Activated naive CD4-positive, alpha-beta T cell treated with anti-CD3 and anti-CD28 coated beads for 36 hours (primary cell): ENCODE measurements around the gene CRACR2A. TPM values are rescaled to one million over a fixed set of nuclear protein-coding genes. Genes with fewer than 3 reads are reported as not detected.

Experiments used
- CTCF ChIA-PET: fragments of 350-600 bp; sonication (Branson Sonifier 250); formaldehyde crosslinking; loops from one replicate; lab custom pipeline; 2021; ENCODE audit warnings: antibody characterized with exemption; lab: Charles Lee
- DNase-seq: peaks from one replicate; pipeline ENCODE4 v3.0.0-alpha.2; 2020
- H3K27ac Mint-ChIP-seq: one replicate; pipeline ENCODE4 v1.8.0; 2021; ENCODE audit warnings: mild to moderate bottlenecking, mixed read lengths
- H3K27me3 Mint-ChIP-seq: one replicate; pipeline ENCODE4 v1.8.0; 2021; ENCODE audit warnings: low read depth, mixed read lengths
- H3K36me3 Mint-ChIP-seq: one replicate; pipeline ENCODE4 v1.8.0; 2021; ENCODE audit warnings: low read depth, mixed read lengths
- H3K4me1 Mint-ChIP-seq: one replicate; pipeline ENCODE4 v1.8.0; 2021; ENCODE audit warnings: low read depth, mixed read lengths
- H3K4me3 Mint-ChIP-seq: one replicate; pipeline ENCODE4 v1.8.0; 2021; ENCODE audit warnings: mild to moderate bottlenecking, moderate library complexity, mixed read lengths
- H3K9me3 Mint-ChIP-seq: one replicate; pipeline ENCODE4 v1.8.0; 2021; ENCODE audit warnings: mixed read lengths
- intact Hi-C: fragments of 100-400 bp; cut with micrococcal nuclease; formaldehyde crosslinking; loops from one replicate; pipeline ENCODE4 v1.15.1; 2023
- total RNA-seq, 2 experiments: library from RNA; stranded (reverse); gene quantifications; one replicate each; pipeline ENCODE4 v1.2.3, GENCODE V29; 2021

Gene CRACR2A
- total RNA-seq, 2 experiments from 2014 or later: 19.0 to 20.7 TPM

GRCh38 chr12:3630111-3630510 lies 122.8 kb downstream of the CRACR2A start:
- CTCF ChIA-PET: no interaction called here
- DNase-seq: no peak

GRCh38 chr12:3629057-3629830 lies 123.7 kb downstream of the CRACR2A start:
- no peaks in the 10 kb centered on the region for H3K4me1 Mint-ChIP-seq
- CTCF ChIA-PET: interaction anchor here (0.6 kb wide), 1 partner anchor 68 kb away, joined by 3 read pairs; no protein-coding TSS in a partner anchor
- DNase-seq: no peak
- H3K9me3 Mint-ChIP-seq: no peaks in the 10 kb centered on the region
- H3K4me3 Mint-ChIP-seq: no peak overlapping the region
- H3K27me3 Mint-ChIP-seq: no peaks in the 10 kb centered on the region
- H3K27ac Mint-ChIP-seq: no peak overlapping the region
- H3K36me3 Mint-ChIP-seq: peaks cover 20% of the 10 kb centered on the region
- intact Hi-C loops: no loop called here

More at GRCh38 chr12:3630111-3630510, 122.8 kb downstream of the CRACR2A start:
- intact Hi-C loops: no loop called here
- Mint-ChIP-seq H3K27me3 (no peaks in the 10 kb centered on the region), H3K4me1 (no peaks in the 10 kb centered on the region), H3K9me3 (no peaks in the 10 kb centered on the region), H3K4me3 (no peak overlapping the region), H3K27ac (no peak overlapping the region), H3K36me3 (peaks cover 20% of the 10 kb centered on the region)

GRCh38 chr12:3628629-3629028 lies 124.3 kb downstream of the CRACR2A start:
- Mint-ChIP-seq H3K4me3 (no peak overlapping the region), H3K27me3 (no peaks in the 10 kb centered on the region), H3K27ac (no peak overlapping the region), H3K9me3 (no peaks in the 10 kb centered on the region), H3K4me1 (no peaks in the 10 kb centered on the region), H3K36me3 (peaks cover 20% of the 10 kb centered on the region)
- DNase-seq: no peak
- CTCF ChIA-PET: no interaction called here
- intact Hi-C loops: no loop called here

- Mint-ChIP-seq H3K9me3 (no peaks in the 10 kb centered on the region), H3K36me3 (peaks cover 15% of the 10 kb centered on the region), H3K4me3 (no peak overlapping the region), H3K27ac (no peak overlapping the region), H3K27me3 (no peaks in the 10 kb centered on the region), H3K4me1 (no peaks in the 10 kb centered on the region)
- CTCF ChIA-PET: interaction anchor here (1.3 kb wide), 1 partner anchor 327 kb away, joined by 3 read pairs; no protein-coding TSS in a partner anchor
- intact Hi-C loops: no loop called here
- no peak for DNase-seq
These were observed 125.6 kb downstream of the CRACR2A start for GRCh38 chr12:3627336-3627735.

- Mint-ChIP-seq H3K36me3 (peaks cover 17% of the 10 kb centered on the region), H3K4me1 (no peaks in the 10 kb centered on the region), H3K27me3 (no peaks in the 10 kb centered on the region), H3K9me3 (no peaks in the 10 kb centered on the region), H3K4me3 (no peak overlapping the region), H3K27ac (no peak overlapping the region)
- intact Hi-C loops: no loop called here
- no peak for DNase-seq
- CTCF ChIA-PET: no interaction called here
These were observed 128.6 kb downstream of the CRACR2A start for GRCh38 chr12:3624273-3624672.

GRCh38 chr12:3622822-3623690 lies 129.9 kb downstream of the CRACR2A start:
- CTCF ChIA-PET: interaction anchor here (1.5 kb wide), 1 partner anchor 323 kb away, joined by 3 read pairs; no protein-coding TSS in a partner anchor
- intact Hi-C loops: no loop called here
- H3K36me3 Mint-ChIP-seq: peaks cover 16% of the 10 kb centered on the region

GRCh38 chr12:3622021-3622821 lies 130.7 kb downstream of the CRACR2A start:
- CTCF ChIA-PET: interaction anchor here (1.5 kb wide), 1 partner anchor 322 kb away, joined by 3 read pairs; no protein-coding TSS in a partner anchor
- Mint-ChIP-seq H3K27me3 (no peaks in the 10 kb centered on the region), H3K36me3 (peaks cover 15% of the 10 kb centered on the region), H3K9me3 (no peaks in the 10 kb centered on the region), H3K4me1 (peaks cover under 1% of the 10 kb centered on the region), H3K4me3 (no peak overlapping the region), H3K27ac (no peak overlapping the region)
- DNase-seq: no peak
- intact Hi-C loops: no loop called here

More at GRCh38 chr12:3622822-3623690, 129.9 kb downstream of the CRACR2A start:
- no peak overlapping the region for H3K4me3 Mint-ChIP-seq
- DNase-seq: no peak
- no peaks in the 10 kb centered on the region for H3K9me3 Mint-ChIP-seq
- H3K27ac Mint-ChIP-seq: no peak overlapping the region
- no peaks in the 10 kb centered on the region for H3K4me1 Mint-ChIP-seq
- no peaks in the 10 kb centered on the region for H3K27me3 Mint-ChIP-seq

- Mint-ChIP-seq H3K36me3 (peaks cover 21% of the 10 kb centered on the region), H3K4me1 (peaks cover 3% of the 10 kb centered on the region), H3K4me3 (no peak overlapping the region), H3K27ac (no peak overlapping the region), H3K9me3 (no peaks in the 10 kb centered on the region), H3K27me3 (no peaks in the 10 kb centered on the region)
- CTCF ChIA-PET: interaction anchor here (0.5 kb wide), 1 partner anchor 736 kb away, joined by 3 read pairs; no protein-coding TSS in a partner anchor
- DNase-seq: no peak
- intact Hi-C loops: no loop called here
These were observed 132.1 kb downstream of the CRACR2A start for GRCh38 chr12:3620856-3621255.

GRCh38 chr12:3617565-3617964 lies 135.3 kb downstream of the CRACR2A start:
- no peaks in the 10 kb centered on the region for H3K9me3 Mint-ChIP-seq
- intact Hi-C loops: no loop called here
- peaks cover 3% of the 10 kb centered on the region for H3K4me1 Mint-ChIP-seq
- H3K36me3 Mint-ChIP-seq: peaks cover 41% of the 10 kb centered on the region
- no peak for DNase-seq
- H3K27me3 Mint-ChIP-seq: no peaks in the 10 kb centered on the region
- CTCF ChIA-PET: interaction anchor here (0.9 kb wide), 1 partner anchor 317 kb away, joined by 3 read pairs; no protein-coding TSS in a partner anchor
- no peak overlapping the region for H3K4me3 Mint-ChIP-seq
- H3K27ac Mint-ChIP-seq: no peak overlapping the region

GRCh38 chr12:3615862-3616261 lies 137.0 kb downstream of the CRACR2A start:
- CTCF ChIA-PET: no interaction called here
- intact Hi-C loops: no loop called here
- Mint-ChIP-seq H3K4me3 (no peak overlapping the region), H3K9me3 (peaks cover 4% of the 10 kb centered on the region), H3K4me1 (peaks cover 3% of the 10 kb centered on the region), H3K27me3 (no peaks in the 10 kb centered on the region), H3K27ac (no peak overlapping the region), H3K36me3 (peaks cover 49% of the 10 kb centered on the region)
- no peak for DNase-seq

GRCh38 chr12:3614806-3615466 lies 138.0 kb downstream of the CRACR2A start:
- Mint-ChIP-seq H3K9me3 (peaks cover 4% of the 10 kb centered on the region), H3K27ac (no peak overlapping the region), H3K4me3 (no peak overlapping the region), H3K27me3 (no peaks in the 10 kb centered on the region), H3K36me3 (peaks cover 56% of the 10 kb centered on the region), H3K4me1 (peaks cover 3% of the 10 kb centered on the region)
- intact Hi-C loops: no loop called here
- CTCF ChIA-PET: no interaction called here
- DNase-seq: no peak
